ENCODE results near the gene MAML3.

Gene MAML3

GRCh38 chr4:139782926-139783522 lies 371.0 kb downstream of the MAML3 start:
- Histone ChIP-seq H3K4me2 (ENCODE audit: low read length) (no peak overlapping the region), H3K9me2 (ENCODE audit: low read depth, low read length) (no peaks in the 10 kb centered on the region), H3F3A (ENCODE audit: insufficient read depth, low read length) (no peaks in the 10 kb centered on the region), H3K9ac (ENCODE audit: low read length) (no peak overlapping the region), H3K4me1 (ENCODE audit: insufficient read depth, low read length, severe bottlenecking) (no peaks in the 10 kb centered on the region), H3K27ac (ENCODE audit: low read depth, low read length, poor library complexity, severe bottlenecking) (no peak overlapping the region), H3K79me2 (ENCODE audit: insufficient read depth, low read length) (no peaks in the 10 kb centered on the region), H4K20me1 (ENCODE audit: insufficient read depth, low read length) (no peaks in the 10 kb centered on the region), H2AFZ (ENCODE audit: low read length) (no peak overlapping the region), H3K9me3 (ENCODE audit: low read length) (no peaks in the 10 kb centered on the region), H3K27me3 (ENCODE audit: insufficient read depth, low read length) (no peaks in the 10 kb centered on the region), H3K4me3 (ENCODE audit: low read depth, low read length, poor library complexity, severe bottlenecking) (no peak overlapping the region), H3K36me3 (ENCODE audit: insufficient read depth, low read length) (no peaks in the 10 kb centered on the region)
- TF ChIP-seq CTCF (IDR thresholded peaks at IDR 0.05; ENCODE audit: low read length) = no peak
- TF ChIP-seq EZH2 (IDR thresholded peaks at IDR 0.05; ENCODE audit: borderline replicate concordance, low read length) = no peak

GRCh38 chr4:139781066-139781465 lies 372.9 kb downstream of the MAML3 start:
- Histone ChIP-seq H2AFZ (ENCODE audit: low read length) (no peak overlapping the region), H3K27me3 (ENCODE audit: insufficient read depth, low read length) (no peaks in the 10 kb centered on the region), H3K9me3 (ENCODE audit: low read length) (no peaks in the 10 kb centered on the region), H3K9me2 (ENCODE audit: low read depth, low read length) (no peaks in the 10 kb centered on the region), H4K20me1 (ENCODE audit: insufficient read depth, low read length) (no peaks in the 10 kb centered on the region), H3K9ac (ENCODE audit: low read length) (no peak overlapping the region), H3K27ac (ENCODE audit: low read depth, low read length, poor library complexity, severe bottlenecking) (no peak overlapping the region), H3K36me3 (ENCODE audit: insufficient read depth, low read length) (no peaks in the 10 kb centered on the region), H3K4me2 (ENCODE audit: low read length) (no peak overlapping the region), H3F3A (ENCODE audit: insufficient read depth, low read length) (no peaks in the 10 kb centered on the region), H3K4me3 (ENCODE audit: low read depth, low read length, poor library complexity, severe bottlenecking) (no peak overlapping the region), H3K4me1 (ENCODE audit: insufficient read depth, low read length, severe bottlenecking) (no peaks in the 10 kb centered on the region), H3K79me2 (ENCODE audit: insufficient read depth, low read length) (no peaks in the 10 kb centered on the region)
- TF ChIP-seq CTCF (IDR thresholded peaks at IDR 0.05; ENCODE audit: low read length) = no peak
- no peak for TF ChIP-seq EZH2 (IDR thresholded peaks at IDR 0.05; ENCODE audit: borderline replicate concordance, low read length)

- Histone ChIP-seq H3K79me2 (ENCODE audit: insufficient read depth, low read length) (no peaks in the 10 kb centered on the region), H3F3A (ENCODE audit: insufficient read depth, low read length) (no peaks in the 10 kb centered on the region), H3K9me2 (ENCODE audit: low read depth, low read length) (no peaks in the 10 kb centered on the region), H3K27ac (ENCODE audit: low read depth, low read length, poor library complexity, severe bottlenecking) (no peak overlapping the region), H3K36me3 (ENCODE audit: insufficient read depth, low read length) (no peaks in the 10 kb centered on the region), H3K4me2 (ENCODE audit: low read length) (no peak overlapping the region), H3K9me3 (ENCODE audit: low read length) (no peaks in the 10 kb centered on the region), H2AFZ (ENCODE audit: low read length) (no peak overlapping the region), H3K9ac (ENCODE audit: low read length) (no peak overlapping the region), H4K20me1 (ENCODE audit: insufficient read depth, low read length) (no peaks in the 10 kb centered on the region), H3K27me3 (ENCODE audit: insufficient read depth, low read length) (no peaks in the 10 kb centered on the region), H3K4me3 (ENCODE audit: low read depth, low read length, poor library complexity, severe bottlenecking) (no peak overlapping the region), H3K4me1 (ENCODE audit: insufficient read depth, low read length, severe bottlenecking) (no peaks in the 10 kb centered on the region)
- TF ChIP-seq CTCF (IDR thresholded peaks at IDR 0.05; ENCODE audit: low read length) = no peak
- no peak for TF ChIP-seq EZH2 (IDR thresholded peaks at IDR 0.05; ENCODE audit: borderline replicate concordance, low read length)
These were observed 374.3 kb downstream of the MAML3 start for GRCh38 chr4:139779691-139780090.
